ENCODE measurements around the gene PAGE1.
"Not testable (repeated sequence)": the region's sequence is repeated elsewhere in the genome, so short reads cannot be mapped to it uniquely, and the experiment has no call there.

PAGE1 gene

GRCh38 chrX:49695276-49696180, at the start of gene PAGE1:
Gene PAGE1, minus strand, starts transcription at chrX:49695984. Its CDS starts 1,214 bp downstream, at chrX:49694770.
- no peak for DNase-seq

GRCh38 chrX:49741501-49741900, 45.7 kb upstream of the PAGE1 start:
- DNase-seq: not testable (repeated sequence)

- no peak for DNase-seq
These were observed 32.1 kb upstream of the PAGE1 start for GRCh38 chrX:49727847-49728246.

- DNase-seq: no peak
These were observed 31.2 kb upstream of the PAGE1 start for GRCh38 chrX:49726966-49727365.

GRCh38 chrX:49725923-49726904, 30.4 kb upstream of the PAGE1 start:
- no peak for DNase-seq

GRCh38 chrX:49725401-49725800, 29.6 kb upstream of the PAGE1 start:
- no peak for DNase-seq

GRCh38 chrX:49720106-49720505, 24.3 kb upstream of the PAGE1 start:
- not testable (repeated sequence) for DNase-seq

- no peak for DNase-seq
These were observed 16.8 kb upstream of the PAGE1 start for GRCh38 chrX:49712577-49712976.

- no peak for DNase-seq
These were observed 15.0 kb upstream of the PAGE1 start for GRCh38 chrX:49710744-49711319.

GRCh38 chrX:49704691-49705404, 9.1 kb upstream of the PAGE1 start:
- peak; percentile 5 for DNase-seq

- no peak for DNase-seq
These were observed 6.1 kb upstream of the PAGE1 start for GRCh38 chrX:49701933-49702332.

- no peak for DNase-seq
These were observed 5.5 kb upstream of the PAGE1 start for GRCh38 chrX:49701323-49701722.

GRCh38 chrX:49675075-49675719, 20.6 kb downstream of the PAGE1 start:
- DNase-seq: no peak

- DNase-seq: no peak
These were observed 22.4 kb downstream of the PAGE1 start for GRCh38 chrX:49673394-49673793.

- DNase-seq: no peak
These were observed 31.0 kb downstream of the PAGE1 start for GRCh38 chrX:49664824-49665223.

- no peak for DNase-seq
These were observed 33.9 kb downstream of the PAGE1 start for GRCh38 chrX:49661881-49662280.

- DNase-seq: no peak
These were observed 36.0 kb downstream of the PAGE1 start for GRCh38 chrX:49659771-49660170.

GRCh38 chrX:49656533-49656932, 39.3 kb downstream of the PAGE1 start:
- no peak for DNase-seq

GRCh38 chrX:49644991-49645637, 50.7 kb downstream of the PAGE1 start:
- DNase-seq: no peak

All from activated CD4-positive, alpha-beta T cell treated with anti-CD3 and anti-CD28 coated beads for 48 hours (primary cell).